ENCODE measurements around the gene CNST.
A peak's percentile ranks its signal among the peaks of the same experiment; 100 is the strongest.

CNST gene

DNA sequence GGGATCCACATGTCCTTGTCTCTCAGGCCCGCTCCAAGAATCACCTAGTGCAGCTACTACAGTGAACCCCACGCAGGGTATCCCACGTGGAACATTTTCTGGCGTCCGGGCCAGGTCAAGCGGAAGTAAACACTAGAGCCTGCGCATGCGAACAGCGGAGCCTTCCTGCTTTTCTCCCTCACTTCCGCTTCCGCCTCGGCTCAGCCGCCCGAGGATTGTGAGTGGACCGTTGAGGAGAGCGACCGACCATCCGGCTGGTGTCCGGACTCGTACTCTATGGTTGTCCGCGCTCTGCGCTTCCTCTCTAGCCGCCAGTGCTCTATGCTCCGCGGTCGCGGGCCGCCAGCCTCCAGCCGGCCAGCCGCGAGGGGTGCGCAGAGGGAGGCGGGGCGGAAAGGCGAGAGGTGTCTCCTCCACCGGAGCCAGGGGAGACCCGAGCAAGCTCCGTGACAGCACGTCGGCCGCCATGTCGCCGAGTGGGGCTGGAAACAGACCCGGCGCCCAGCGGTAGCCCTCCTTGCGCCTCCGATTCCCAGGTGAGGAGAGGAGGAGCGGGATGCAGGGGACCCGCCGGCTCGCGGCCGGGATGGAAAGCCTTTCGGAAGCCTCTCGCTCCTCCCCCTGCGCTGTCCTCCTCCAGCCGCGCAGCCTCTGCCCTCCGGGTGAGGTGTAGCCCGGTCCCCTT is at the start of gene CNST, which contains the start of gene TFB2M:
Gene CNST (plus strand): TSS at position 329 of the 685 bp plus-strand sequence. CDS start 25,107 bp downstream, outside the sequence.
Gene TFB2M (minus strand): TSS at position 134 of the 685 bp plus-strand sequence. CDS start 123 bp downstream, at position 11.
- DNase-seq, result peak; percentile 91

DNA sequence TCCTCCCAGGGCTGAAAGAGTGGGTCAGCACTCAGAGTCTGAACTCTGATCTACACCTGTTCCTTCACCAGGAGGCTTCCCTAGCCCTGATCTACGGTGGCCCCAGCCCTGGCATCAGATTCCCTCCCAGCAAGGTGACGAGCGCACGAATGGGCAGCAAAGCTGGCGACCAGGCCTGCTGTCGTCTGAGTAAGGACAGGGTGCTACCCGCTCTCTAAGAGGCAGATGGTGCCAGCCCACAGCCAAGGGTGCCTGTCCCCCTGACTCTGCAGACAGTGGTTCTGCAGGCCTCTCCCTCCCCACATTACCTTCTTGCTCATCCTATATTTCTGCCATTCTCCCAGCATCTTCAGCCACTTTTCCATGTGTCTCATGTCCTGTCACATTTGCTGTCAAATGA is 48.9 kb upstream of the CNST start:
- DNase-seq, result no peak

DNA sequence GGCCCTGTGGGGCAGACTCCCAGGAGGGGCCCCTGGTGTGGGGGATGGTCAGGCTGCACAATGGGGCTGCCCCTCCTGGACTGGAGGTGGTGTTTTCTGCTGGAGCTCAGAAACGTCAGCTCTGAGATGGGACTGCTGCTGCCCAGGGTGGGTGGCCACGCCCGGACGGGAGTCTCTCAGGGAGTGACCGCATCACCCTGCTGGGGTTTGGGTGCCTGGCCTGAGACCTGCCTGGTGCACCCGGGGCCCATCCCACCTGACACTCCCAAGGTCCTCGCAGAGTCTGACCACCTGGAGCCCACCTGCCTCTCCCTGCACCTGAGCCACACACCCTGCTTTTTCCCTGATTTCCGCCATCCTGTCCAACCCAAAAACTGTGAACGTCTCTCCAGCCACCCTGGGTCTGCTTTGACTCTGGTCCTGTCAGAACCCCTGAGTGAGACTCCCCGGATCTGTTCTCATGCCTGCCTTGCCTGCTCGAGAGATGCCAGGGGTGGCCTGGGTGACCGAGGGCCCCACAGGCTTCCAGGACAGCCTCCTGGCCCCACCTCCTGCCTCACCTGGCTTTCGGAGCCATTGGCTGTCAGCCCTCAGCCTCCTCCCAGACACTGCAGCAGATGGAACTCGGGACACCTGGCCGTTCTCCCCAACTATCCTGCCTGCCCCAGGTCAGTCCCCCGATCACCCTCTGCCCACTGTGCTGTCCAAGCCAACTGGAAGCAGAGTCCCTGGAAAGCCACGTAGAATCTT is 47.6 kb upstream of the CNST start:
- no peak for DNase-seq

GRCh38 chr1:246519514-246519913 is 46.7 kb upstream of the CNST start:
- no peak for DNase-seq

DNA sequence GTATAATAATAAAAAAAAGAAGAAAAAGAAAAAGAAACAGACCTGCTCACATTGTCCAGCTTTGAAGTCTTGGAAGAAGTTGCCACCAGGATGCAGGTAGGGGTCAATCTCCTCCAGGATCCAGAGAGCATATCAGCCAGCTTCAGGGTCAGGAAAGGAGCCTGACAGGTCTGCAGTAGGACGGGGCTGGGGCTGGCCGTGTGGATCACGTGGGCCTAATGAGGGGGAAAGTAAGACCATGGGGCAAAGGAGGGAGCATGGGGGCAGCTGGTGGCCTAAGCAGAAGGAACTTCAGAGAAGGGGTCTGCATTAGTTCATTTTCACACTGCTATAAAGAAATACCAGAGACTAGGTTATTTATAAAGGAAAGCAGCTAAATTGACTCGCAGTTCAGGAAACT is 39.9 kb upstream of the CNST start:
- no peak for DNase-seq

DNA sequence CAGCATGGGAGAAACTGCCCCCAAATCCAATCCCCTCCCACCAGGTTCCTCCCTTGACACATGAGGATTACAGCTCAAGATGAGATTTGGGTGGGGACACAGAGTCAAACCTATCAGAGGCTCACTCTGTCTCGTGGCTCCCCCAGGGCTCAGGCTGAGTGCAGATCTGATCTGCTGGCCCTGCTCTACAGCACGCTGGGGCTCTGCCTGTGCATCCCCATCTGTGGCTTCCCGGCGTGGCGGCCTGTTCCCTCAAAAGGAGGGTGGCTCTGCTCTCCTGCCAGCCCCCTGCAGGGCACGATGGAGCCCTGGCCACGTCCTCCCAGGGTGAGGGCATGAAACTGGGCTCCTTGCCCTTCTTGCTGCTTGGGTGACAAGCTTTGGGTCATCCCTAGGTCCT is 39.3 kb upstream of the CNST start:
- DNase-seq, result no peak

GRCh38 chr1:246527402-246528088 is 38.7 kb upstream of the CNST start:
- no peak for DNase-seq

DNA sequence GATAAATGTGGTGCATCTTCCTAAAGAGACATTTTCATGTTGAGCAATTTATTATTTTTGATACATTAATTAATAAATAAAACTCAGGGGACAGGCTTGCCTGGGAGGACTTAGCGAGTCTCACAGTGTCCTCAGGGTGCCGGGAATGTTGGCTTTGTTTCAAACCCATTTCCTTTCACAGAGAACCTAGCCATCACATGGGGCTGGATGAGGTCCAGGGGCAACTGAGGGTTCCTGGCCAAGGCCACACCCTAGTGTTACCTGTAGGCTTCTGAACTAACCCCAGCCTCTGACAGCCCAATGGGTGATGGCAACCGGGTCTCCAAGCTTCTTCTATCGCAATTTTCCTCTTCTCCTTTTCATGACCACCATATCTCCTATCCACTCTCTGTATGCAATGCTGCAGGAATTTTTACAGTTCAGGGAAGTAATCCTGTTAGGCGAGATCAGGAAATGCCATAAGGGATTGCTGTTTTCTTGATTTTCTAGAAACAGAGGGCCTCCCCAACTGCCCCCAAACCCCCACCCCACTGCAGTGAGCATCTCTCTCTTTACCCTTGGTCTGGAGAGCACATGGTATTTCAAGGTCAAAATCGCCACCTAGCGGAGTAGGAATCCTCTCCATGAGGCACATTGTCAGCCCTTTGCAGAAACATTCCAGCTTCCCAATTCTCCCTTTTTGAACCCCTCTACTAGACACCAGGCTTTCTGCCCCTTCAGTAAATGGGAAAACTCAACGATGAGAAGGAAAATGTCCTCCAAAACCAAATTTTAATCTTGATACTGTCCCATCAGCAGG is 37.1 kb upstream of the CNST start:
- no peak for DNase-seq

DNA sequence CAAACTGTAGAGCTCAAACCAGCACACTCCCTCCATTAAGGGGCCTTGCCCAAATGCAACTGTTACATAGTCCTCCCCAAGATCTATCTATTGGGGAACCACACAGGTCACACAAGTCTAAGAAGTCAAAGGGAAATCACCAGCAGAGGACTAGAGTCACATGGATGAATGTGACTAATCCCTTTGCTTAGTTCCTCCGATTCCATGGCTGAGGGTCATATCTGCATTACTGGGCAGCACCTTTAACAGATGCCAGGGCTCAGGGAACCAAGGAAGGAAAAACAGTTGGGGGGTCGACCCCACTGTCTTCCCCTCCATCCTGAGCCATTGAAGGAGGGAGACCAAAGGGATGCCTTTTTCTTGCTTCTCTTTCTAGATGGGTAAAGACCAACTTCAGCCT is 35.8 kb upstream of the CNST start:
- DNase-seq, result no peak

- DNase-seq, result no peak
Observed at GRCh38 chr1:246532519-246532918, 33.7 kb upstream of the CNST start.

GRCh38 chr1:246533371-246533905 is 32.8 kb upstream of the CNST start:
- no peak for DNase-seq

DNA sequence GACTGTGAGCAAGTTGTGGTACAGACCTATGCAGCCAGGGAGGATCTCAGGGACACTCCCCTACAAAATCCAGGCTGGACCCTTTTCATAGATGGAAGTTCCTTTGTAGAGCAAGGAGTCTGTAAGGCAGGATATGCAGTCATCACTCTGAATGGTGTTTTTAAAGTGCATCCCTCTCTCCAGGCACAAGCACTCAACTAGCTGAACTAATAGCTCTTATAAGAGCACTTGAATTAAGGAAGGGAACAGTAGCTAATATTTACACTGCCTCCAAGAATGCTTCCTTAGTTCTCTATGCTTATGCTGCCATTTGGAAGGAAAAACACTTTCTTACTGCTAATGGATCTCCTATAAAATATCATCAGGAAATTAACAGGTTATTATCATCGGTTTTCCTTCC is 32.1 kb upstream of the CNST start:
- DNase-seq, result no peak

DNA sequence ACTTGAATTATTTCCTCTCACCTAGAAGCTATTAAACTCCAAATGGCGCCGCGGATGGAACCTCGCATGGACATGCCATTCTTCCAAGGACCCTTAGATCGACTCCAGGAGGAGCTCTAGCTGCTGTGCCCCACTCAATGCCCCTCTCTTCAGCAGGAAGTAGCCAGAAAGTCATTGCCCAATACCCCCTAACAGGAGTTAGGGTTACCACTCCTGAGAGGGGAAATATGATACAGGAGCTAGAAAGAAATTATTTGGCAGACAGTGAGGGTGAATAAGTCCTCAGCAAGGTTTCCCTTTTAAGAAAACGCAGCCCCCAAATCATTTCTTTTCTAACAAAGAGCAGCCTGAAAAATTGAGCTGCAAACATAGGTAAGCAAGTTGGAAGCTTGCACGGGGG is 28.8 kb upstream of the CNST start:
- DNase-seq, result no peak

- no peak for DNase-seq
Observed at GRCh38 chr1:246537887-246538286, 28.4 kb upstream of the CNST start.

DNA sequence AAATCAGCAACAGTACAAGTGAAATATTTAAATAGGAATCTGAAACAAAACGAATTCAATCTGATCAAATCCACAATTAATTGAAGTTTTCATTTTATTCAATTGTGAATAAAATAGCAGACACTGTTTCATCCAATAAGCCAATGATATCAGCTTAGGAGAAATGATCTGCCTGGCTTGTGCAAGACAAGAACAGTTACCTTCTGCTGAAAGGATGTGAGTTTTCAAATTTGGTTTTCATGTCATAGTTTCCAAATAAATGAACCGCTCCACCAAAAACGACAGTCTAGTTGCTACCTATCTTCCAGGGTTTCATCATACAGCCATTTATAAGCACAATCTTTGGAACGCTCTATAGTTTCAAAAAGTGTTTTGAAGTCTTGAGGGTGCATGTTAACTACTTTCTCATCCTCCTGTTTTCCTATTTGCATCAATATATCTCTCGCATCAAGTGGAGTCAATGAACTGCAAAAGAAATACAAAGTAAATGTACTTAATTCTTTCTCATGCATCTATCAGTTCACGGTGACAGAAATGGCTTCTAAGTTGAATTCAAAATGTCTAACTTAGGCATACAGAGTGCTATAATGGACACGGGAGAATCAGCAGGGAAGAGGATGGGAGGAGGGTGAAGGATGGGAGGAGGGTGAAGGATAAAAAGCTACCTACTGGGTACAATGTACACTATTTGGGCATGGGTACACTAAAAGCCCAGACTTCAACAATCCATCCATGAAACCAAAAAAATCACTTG is 25.3 kb upstream of the CNST start:
- DNase-seq, result no peak

- DNase-seq, result no peak
Observed at GRCh38 chr1:246544001-246544400, 22.3 kb upstream of the CNST start.

DNA sequence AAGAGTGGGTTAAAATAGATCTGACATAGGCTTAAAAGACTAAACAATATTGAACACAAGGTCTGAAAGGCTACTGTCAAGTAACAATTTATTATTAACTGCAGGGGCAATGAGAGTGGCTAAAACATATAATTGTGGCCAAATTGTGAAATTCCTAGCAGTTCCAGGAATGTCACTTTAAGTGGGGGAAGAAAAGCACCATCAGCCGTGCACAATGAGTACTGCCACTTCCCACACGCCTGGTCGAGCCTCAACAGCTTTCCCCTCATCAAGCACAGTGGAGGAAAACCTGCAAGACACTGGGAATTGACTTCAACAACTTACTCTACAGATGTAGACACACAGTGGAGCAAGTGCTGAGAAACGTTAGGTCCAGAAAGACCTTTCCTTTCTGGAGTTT is 16.6 kb upstream of the CNST start:
- no peak for DNase-seq

- DNase-seq, result no peak
Observed at GRCh38 chr1:246550402-246550801, 15.9 kb upstream of the CNST start.

- no peak for DNase-seq
Observed at GRCh38 chr1:246552110-246552509, 14.1 kb upstream of the CNST start.

- no peak for DNase-seq
Observed at GRCh38 chr1:246554201-246554600, 12.1 kb upstream of the CNST start.

GRCh38 chr1:246558041-246558440 is 8.2 kb upstream of the CNST start:
- DNase-seq, result no peak

- no peak for DNase-seq
Observed at GRCh38 chr1:246559310-246559709, 6.9 kb upstream of the CNST start.
